ENCODE measurements around the gene CCDC88C.
A peak's percentile ranks its signal among the peaks of the same experiment; 100 is the strongest.

The CCDC88C gene

DNA sequence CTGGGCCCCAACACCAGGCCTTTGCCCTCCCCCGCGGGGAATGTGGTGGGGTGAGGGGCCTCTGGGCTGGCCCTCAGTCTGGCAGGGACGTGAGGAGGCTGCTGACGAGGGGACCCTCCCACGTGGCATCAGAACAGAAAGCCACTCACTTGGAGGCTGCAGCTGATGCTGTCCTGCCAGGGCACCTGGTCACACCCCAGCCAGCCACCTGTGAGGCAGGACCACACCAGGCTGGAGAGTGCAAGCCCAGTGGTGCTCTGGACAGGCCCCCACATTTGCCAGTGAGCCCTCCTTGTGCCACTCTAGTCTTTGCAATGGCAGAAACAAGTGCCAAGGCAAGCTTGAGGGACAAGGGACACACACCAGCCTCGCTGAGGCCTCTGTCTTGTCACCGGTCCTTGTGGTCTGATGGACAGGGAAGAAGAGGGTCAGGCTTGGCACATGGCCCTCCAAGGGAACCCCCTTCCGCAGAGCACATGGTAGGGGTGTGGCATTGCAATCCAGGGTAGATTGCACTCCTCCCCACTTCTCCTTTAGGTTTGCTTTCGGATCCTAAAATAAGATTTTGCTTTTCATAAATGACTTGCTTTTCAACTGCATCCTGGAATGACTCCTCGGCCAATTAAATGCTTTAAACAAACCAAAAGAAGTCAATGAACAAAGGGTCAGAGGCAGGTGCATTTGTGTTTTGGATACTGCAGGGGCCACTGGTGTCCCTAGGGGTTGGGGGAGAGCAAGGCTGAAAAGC is 53.7 kb downstream of the CCDC88C start:
- DNase-seq, result peak; percentile 88 to 93 (median 92)

DNA sequence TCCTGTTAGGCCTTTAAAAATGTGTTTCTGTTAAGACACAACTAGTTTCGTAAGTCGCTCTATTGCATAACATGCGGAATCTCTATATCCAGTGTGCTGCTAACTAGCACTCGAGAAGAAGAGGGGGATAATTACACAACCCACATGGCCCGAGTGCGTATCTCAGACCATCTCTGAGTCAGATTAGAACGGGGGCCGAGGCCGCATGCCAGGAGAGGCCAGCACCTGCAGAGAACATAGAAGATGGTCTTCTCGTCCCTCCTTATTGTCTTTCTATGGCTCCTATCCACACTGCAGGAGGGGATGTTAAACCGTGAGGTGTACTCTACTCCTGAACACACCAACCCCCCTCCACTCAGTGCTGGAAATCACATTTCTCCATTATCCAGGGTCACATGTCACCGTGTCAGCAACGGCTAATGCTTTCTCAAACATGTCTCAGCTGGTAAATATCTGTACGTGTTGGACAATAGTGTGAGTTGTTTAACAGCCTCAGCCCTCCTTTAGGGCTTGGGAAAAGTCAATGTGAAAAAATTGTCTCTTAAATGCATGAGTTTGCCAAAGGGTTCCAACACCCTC is 56.3 kb downstream of the CCDC88C start:
- DNase-seq, result peak; percentile 89 to 96 (median 96)

DNA sequence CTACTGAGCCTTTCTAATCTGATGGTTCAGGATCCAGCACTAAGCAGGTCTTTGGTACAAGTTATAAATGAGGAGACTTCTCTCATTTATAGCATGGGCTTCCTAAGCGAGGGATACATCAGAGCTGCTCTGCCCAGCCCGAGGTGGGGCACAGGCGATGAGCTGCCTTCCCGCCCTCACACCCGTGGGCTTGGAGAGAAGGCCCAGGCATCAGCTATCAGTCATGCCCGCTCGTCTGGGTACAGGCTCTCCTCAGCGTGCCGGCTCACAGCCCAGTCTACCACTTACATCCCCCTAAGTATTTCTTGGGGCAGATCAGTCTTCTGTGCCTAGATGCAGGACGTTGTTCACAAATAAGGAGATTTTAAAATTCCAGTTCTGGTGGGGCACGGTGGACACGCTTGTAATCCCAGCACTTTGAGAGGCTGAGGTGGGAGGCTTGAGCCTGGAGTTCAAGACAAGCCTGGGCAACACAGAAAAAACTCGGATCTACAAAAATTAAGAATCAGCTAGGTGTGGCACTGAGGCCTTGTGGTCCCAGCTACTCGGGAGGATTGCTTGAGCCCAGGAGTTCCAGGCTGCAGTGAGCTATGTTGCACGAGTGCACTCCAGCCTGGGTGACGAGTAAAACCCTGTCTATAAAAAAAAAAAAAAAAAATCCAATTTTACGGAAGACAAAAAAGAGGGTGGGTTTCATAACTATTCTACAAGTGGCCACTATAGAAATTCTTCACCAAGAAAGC is 57.0 kb downstream of the CCDC88C start:
- no peak for DNase-seq

DNA sequence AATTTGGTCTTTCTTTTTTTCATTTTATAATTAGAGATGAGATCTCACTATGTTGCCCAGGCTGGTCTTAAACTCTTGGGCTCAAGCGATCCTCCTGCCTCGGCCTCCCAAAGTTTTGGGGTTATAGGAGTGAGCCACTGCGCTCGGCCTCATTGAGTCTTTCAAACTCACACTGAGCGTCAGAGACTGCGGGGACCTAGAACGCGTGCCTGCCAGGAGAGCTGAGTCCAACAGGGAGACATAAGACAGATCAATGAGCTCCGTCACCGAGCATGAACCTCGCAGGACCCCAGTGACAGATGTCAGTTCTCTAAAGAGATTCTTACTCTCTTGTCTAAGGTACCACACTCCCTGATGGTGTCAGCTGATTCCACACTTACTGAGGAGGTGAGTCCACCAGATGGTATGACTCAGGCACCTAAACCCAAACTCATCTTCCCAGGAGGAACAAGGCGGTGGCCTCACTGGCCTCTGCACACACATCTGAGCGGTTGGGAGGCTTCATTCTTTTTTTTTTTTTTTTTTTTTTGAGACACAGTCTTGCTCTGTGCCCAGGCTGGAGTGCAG is 58.9 kb downstream of the CCDC88C start:
- DNase-seq, result no peak

DNA sequence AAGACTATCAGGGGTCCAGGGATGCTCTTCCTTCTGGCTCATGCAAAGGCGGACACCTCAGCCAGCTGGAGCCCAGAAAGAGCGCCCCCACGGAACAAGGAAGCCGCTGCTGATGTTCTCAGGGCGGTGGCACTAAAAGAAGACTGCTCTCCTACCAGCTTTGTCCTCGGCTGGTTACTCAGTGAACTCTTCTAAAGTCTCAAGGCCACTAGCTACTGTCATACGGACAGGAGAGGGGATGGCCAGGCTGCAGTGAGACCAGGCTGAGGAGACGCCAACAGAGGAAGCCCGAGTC is 59.6 kb downstream of the CCDC88C start:
- DNase-seq, result no peak

DNA sequence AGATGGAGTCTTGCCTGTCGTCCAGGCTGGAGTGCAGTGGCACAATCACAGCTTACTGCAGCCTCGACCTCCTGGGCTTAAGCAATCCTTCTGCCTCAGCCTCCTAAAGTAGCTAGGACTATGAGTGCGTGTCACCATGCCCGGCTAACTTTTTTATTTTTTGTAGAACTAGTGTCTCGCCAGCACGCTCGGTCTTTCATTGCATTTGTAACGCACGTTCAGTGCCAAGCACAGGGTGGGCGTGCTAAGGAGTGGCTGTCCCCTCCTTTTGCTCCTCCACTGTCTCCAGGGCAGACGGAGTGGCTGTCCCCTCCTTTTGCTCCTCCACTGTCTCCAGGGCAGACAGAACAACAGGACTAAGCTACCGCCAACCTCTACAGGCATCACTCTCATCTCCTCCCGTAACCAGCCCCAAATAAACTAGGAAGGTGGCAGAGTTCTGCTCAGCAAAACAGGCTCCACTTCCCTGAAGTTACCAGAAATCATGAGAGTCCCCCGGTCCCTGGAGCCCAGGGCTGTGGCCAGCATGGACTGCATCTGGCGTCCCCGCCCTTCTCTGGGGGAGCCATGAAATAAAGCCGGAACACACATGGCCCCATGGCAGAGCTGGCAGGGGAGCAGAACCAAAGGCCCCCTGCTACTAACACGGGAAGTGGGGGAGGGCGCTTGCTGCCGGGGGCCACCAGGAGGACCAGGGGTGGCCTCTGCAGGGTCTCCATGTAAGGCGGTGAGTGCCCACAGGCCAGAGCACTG is 60.2 kb downstream of the CCDC88C start:
- no peak for DNase-seq

DNA sequence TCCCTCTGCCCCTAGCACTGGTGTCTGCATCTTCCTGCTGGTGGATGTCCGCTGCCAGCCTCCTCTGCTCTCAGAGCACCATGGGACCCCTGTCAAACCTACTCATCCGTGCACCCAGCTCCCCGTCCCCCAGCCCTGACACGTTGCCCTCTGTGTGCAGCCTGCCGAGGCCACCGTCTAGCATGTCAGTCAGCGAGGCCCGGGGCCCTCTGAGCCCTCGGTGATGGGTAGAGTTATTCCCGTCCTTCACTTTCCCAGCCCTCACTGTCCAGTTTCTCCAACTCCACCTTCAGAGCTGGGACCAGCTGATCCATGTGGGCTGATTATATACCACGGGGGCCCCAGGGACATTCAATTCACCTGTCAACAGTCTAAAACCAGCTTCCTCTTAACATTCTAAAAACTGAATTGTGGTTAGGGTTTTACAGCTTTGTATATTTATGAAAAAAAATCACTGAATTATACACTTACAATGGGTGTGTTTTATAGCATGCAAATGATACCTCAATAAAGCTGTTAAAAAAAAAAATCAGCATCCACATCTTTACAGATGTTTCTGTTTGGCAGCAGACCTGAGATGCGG is 61.3 kb downstream of the CCDC88C start:
- DNase-seq, result no peak

DNA sequence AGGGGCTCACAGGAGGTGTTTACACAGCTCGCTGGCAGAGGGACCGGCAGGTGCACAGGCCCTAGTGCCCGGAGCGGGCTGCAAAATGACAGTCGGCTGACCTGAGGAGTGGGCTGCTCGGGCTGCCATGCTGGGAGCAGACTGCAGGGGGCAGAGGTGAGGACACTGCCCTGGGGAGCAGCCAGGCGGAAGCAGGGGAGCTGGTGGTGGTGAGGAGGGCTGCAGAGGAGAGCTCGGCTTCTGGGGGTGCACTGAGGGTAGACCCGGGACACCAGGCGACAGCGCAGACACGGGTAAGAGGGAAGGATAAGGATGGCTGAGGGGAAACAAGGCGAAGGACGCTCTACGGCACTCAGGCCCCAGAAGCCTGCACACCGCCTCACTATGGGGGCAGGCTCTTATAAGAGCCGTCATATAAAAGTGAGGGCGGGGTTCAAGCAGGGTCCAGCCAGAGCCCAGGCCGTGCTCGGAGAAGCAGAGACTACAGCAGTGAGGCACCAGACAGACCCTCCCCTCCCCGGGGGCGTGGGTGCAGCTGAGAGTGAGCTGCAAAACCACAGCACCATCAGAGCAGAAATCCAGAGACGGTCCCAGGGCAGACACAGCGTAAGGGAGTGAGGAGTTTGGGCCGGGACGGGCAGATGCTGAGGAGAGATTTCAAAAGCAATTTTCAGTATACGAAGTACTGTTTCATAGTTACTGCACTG is 62.5 kb downstream of the CCDC88C start:
- DNase-seq, result no peak

DNA sequence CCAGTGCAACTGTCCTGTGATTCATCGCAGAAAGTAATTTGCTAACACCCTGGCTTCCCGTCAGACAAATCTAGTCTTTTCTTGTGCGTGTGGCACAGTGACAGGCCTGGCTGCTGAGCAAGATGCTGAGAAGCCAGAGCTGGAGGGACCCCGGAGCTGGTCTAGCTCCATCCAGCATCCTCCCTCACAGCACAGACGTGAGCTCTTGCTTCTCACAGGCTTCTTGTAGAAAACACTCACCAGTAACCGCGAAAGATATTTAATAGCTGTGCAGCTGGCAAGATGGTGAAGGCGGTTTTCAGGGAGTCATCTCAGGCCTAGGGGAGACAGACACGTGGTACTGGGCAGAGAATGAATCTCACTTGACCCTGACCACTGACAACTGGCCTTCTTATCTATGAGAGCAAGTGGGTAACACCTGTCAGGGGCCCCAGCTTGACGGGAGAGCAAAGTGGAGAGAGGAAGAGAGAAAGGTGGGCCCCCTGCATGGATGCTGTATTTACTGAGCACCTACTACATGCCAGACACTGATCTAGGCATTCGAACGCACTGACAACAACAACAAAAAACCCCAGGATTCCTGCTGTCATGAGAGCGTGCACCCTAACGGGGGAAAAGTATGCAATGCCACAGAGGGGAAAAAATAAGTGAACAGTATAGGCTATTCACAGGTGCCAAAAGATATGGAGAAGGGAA is 63.3 kb downstream of the CCDC88C start:
- DNase-seq, result no peak

DNA sequence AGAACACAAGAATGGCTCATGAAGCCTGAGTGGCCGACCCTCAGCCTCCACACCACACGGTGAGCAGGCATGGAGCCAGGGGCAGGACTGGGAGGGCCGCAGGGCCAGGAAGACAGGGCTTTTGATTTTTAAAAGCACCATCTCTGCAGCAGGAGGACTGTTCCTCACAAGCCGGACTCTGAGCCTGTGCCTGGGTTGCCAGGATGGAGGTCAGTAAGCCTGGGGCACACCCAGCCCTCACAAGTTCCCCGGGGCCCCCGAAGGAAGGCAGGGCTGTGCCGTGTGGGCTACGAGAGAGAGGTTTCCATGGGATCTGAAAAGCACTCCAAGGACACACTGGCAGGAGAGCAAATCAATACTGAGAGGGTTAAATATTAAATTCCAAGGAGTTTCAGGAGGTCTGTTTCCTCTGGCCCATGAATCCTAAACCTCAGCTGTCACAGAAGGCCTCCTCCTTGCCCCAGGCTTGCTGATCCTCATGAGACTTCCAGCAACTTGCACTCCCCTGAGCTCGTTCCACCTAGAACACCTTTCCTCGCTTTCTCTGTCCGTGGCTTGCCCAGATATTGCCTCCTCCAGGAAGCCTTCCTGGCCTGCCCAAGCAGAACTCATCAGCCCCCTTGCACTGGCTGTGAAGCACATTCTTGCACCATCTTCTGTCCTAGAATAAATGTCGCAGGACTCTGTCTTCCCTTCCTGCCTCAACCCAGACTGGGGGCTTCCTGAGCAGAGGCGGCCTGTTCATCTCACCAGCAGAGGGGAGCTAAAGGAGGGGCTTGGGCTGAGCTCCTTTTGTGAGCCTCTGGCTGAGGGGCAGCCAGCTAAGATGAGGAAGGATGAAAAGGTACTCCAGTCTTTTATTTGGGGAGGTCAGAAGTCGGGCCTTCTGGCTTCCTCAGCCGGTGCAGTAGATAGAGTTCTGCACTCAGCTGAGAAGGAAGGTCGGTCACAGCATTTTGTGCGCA is 64.6 kb downstream of the CCDC88C start:
- no peak for DNase-seq

DNA sequence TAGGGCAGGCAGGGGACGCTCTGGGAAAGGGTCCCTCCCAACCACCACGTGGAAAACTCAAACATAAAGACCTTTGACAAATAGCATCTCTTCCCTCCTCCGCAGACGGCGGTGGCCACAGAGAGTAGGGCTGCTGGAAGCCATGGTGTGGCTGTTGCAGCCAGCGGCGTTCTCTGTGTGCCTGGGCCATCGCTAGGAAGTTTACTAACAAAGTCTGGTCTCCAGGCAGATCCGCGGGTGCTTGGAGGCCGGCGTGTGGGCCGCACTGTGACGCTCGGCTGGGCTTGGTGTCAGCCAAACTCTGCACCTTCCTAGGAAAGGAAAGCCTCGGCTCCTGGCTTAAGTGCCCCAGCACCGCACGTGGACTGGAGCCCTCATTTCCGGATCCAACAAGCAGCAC is 65.6 kb downstream of the CCDC88C start:
- DNase-seq, result no peak

DNA sequence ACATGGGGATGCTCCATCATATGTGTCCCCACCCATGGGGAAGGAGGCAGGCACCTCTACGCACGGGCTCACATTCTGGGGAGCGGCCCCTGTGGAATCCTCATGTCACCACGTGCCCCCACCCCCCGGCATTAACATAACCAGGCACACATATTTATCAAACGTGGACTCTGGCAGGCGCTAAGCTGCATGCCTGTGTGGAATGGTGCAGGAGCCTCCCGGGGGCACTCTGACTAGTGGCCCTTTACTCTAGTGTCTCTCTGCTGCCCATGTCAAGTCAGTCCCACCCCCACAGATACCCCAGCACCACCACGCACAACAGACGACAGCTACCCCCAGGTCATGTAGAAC is 66.1 kb downstream of the CCDC88C start:
- no peak for DNase-seq

DNA sequence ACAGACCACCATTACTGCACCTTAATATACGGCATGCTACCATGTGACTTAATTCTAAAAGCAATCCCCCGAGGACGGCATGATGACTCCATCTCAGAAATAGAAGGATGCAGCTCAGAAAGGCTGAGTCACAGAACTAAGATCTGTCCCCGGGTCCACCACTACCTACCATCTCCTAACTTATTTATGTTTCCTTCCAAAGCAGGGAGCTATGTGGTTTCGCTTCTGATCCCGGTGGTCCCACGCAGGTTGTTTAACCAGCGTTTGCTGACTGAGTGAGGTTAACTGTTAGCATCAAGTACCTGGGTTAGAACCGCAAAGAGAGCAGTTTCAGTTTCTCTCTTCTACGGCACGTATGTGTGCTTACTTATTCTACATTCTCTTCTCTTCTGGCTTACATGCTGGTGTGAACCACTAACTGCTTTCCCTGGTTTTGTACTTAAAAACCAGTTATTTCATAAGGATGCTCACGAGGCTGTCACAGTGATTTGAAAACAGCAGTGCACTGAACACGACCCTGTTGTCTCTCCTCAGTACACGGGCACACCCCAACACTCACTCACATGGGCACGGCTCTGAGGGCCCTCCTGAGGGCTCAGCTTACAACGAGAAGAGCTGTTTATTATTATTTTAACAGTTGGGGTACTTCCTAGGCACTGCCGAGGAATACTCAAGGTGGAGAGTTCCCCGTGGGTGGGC is 66.7 kb downstream of the CCDC88C start:
- DNase-seq, result peak in 2 of 3 donors; percentile 44 to 49

DNA sequence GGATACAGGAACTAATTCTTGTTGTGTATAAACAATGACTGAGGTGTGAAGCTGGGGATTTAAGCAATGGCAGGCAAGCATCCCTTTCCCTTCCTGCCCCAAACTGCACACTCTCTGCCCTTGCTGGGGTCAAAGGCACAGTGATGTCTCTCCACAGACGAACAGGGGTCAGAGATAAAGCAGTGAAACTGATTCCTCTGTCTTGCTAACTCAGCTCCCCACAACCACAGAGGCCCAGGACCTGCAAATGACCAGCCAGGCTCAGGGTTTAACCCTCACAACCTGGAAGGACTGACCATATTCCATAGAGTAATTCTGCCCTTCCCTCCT is 67.2 kb downstream of the CCDC88C start:
- DNase-seq, result no peak

DNA sequence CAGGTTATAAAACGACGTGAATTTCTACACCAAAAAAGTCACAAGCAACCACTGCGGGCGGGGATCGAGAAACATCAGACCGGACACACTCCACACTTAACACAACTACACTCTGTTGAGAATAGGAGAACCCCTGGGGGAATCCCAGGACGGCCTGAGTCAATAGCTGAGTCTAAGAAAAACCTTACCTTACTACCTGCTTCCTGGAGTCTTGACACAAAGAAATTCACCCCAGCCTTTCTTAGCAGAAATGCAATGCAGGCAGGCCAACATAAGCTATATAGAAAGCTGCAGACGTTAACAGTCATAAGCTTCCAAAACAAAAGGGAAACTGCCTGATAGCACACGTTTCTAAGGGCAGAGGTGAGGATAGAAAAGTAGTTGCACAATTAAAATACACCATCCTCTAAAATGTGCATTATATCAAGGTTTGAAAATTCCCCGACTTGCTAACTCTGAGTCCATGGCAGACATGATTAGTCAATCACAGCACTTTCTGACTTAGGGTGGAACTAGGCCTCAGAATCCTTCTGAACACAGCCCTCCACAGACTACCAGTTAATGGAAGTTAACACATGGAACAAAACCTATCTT is 68.0 kb downstream of the CCDC88C start:
- DNase-seq, result peak in 2 of 3 donors; percentile 57 to 66

DNA sequence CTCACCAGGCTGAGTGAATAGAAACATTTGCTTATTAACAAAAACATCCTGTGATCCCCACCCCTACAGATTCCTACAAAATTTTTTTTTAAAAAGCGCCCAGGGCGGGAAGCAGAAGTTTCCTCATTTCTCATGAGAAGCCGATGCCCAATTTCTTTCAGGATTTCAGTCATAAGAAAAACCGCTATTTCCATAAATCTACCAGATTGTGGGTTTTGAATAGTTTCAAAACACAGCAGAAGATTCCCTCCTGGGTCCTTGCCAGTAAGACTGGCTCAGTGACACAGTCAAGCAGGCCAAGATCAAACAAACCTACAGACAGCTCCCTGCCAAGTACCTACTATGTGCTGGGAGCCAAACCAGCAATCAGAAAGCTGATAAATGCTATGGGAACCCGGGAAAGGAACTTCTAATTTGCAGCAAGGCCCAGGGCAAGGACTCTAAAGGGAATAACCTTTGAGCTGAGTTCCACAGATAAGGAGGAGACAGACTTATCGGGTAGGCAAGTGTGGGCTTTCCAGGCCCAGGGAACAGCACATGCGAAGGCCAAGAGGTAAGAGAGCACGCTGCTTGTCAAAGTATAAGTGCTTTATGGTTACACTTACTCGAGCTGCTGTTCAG is 68.7 kb downstream of the CCDC88C start:
- DNase-seq, result peak; percentile 71 to 76 (median 72)

DNA sequence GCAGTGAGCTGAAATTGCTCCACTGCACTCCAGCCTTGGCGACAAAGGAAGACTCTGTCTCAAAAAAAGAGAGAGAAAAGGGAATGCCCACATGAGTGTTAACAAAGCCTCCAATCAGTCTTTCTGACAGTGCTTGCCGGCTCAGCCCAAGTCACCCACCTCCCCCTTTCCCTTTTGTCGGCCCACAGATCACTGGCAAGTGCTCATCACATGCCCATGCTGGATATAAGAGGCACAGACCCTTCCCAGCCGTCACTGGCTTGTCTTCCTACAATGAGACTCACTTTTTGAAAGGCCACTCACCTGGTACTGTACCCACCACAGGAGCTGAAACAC is 70.8 kb downstream of the CCDC88C start:
- DNase-seq, result no peak

DNA sequence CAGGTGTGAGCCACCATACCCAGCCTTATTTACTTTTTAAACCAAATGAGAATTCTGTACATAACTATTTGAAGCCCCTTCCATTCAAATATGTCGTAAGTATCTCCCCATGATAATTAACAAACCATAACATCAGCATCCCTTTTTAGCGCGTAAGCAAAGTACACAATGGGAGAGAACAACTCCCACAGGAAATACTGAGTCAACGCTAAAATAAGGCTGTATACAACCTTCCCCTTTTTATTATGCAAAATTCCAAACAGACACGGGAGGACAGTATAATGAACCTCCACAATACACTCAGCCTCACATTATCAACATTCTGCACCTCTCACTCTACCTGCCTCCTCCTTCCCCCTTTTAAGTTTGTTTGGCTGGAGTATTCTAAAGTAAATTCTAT is 73.5 kb downstream of the CCDC88C start:
- peak; percentile 71 to 82 (median 76) for DNase-seq

DNA sequence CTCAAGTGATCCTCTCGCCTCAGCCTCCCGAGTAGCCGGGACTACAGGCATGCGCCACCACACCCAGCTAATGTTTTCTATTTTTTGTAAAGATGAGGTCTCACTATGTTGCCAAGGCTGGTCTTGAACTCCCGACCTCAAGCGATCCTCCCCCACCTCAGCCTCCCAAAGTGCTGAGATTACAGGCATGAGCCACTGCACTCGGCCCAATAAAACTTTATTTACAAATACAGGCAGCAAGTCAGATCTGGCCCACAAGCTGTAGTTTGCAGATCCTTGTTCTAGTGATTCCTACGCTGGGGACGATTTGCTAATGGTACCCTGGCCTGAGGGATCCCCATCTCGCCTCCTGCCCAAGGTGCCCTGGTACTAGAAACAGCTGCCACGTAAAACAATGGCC is 74.6 kb downstream of the CCDC88C start:
- DNase-seq, result no peak

All from suppressor macrophage treated with lipopolysaccharide for 1 hour (primary cell).